ENCODE measurements around the gene CTBP1. TPM values are rescaled to one million over a fixed set of nuclear protein-coding genes. Genes with fewer than 3 reads are reported as not detected.
A peak's percentile ranks its signal among the peaks of the same experiment; 100 is the strongest.

The CTBP1 gene
- total RNA-seq, 1 donor from 2014 or later, result 169 TPM

GRCh38 chr4:1187182-1187581 lies 61.7 kb downstream of the CTBP1 start:
- no peaks in the 10 kb centered on the region for H3K36me3 ChIP-seq
- H3K4me3 ChIP-seq, result no peak overlapping the region
- ATAC-seq, result peak; percentile 27
- no peaks in the 10 kb centered on the region for H3K9me3 ChIP-seq
- peaks cover 16% of the 10 kb centered on the region for H3K4me1 ChIP-seq
- no peaks in the 10 kb centered on the region for H3K27me3 ChIP-seq
- no peak for TF ChIP-seq CTCF (IDR thresholded peaks at IDR 0.05)
- intact Hi-C loops (cut with DNase I), result no loop called here
- no peak for DNase-seq
- H3K27ac ChIP-seq, result no peak overlapping the region

- DNase-seq (peak; percentile 20), ATAC-seq (peak; percentile 61)
- Histone ChIP-seq H3K27ac (peak overlapping the region; percentile 4), H3K36me3 (no peaks in the 10 kb centered on the region), H3K27me3 (no peaks in the 10 kb centered on the region), H3K4me3 (no peak overlapping the region), H3K9me3 (no peaks in the 10 kb centered on the region), H3K4me1 (peaks cover 8% of the 10 kb centered on the region)
- no peak for TF ChIP-seq CTCF (IDR thresholded peaks at IDR 0.05)
- intact Hi-C loops (cut with DNase I), result no loop called here
Measured at GRCh38 chr4:1183985-1184773, 64.8 kb downstream of the CTBP1 start.

- intact Hi-C loops (cut with DNase I), result no loop called here
- Histone ChIP-seq H3K27ac (no peak overlapping the region), H3K4me3 (no peak overlapping the region), H3K36me3 (no peaks in the 10 kb centered on the region), H3K4me1 (peaks cover 8% of the 10 kb centered on the region), H3K9me3 (no peaks in the 10 kb centered on the region), H3K27me3 (no peaks in the 10 kb centered on the region)
- no peak for TF ChIP-seq CTCF (IDR thresholded peaks at IDR 0.05)
- ATAC-seq (no peak), DNase-seq (no peak)
Measured at GRCh38 chr4:1182313-1182712, 66.6 kb downstream of the CTBP1 start.

- DNase-seq (no peak), ATAC-seq (no peak)
- Histone ChIP-seq H3K27ac (no peak overlapping the region), H3K36me3 (no peaks in the 10 kb centered on the region), H3K27me3 (no peaks in the 10 kb centered on the region), H3K4me1 (peaks cover 8% of the 10 kb centered on the region), H3K4me3 (no peak overlapping the region), H3K9me3 (no peaks in the 10 kb centered on the region)
- intact Hi-C loops (cut with DNase I), result no loop called here
- TF ChIP-seq CTCF (IDR thresholded peaks at IDR 0.05), result no peak
Measured at GRCh38 chr4:1180663-1181062, 68.3 kb downstream of the CTBP1 start.

GRCh38 chr4:1179976-1180375 lies 69.0 kb downstream of the CTBP1 start:
- Histone ChIP-seq H3K9me3 (no peaks in the 10 kb centered on the region), H3K4me1 (peaks cover 8% of the 10 kb centered on the region), H3K27ac (no peak overlapping the region), H3K4me3 (no peak overlapping the region), H3K27me3 (no peaks in the 10 kb centered on the region), H3K36me3 (no peaks in the 10 kb centered on the region)
- ATAC-seq (no peak), DNase-seq (no peak)
- intact Hi-C loops (cut with DNase I), result no loop called here
- no peak for TF ChIP-seq CTCF (IDR thresholded peaks at IDR 0.05)

Measured in upper lobe of right lung (tissue), 1 donor.